Thoracic aorta (tissue), 2 donors: ENCODE results near the gene RFX4. TPM values are rescaled to one million over a fixed set of nuclear protein-coding genes. Genes with fewer than 3 reads are reported as not detected.
"Not testable (repeated sequence)": the region's sequence is repeated elsewhere in the genome, so short reads cannot be mapped to it uniquely, and the experiment has no call there.

Experiments
- ATAC-seq: fragments of 150-250 bp; one replicate; pipeline ENCODE4 v1.8.0; 2017; ENCODE audit warnings: low read depth; ENCODE audit not compliant: insufficient number of reproducible peaks, low FRiP score
- DNase-seq: peaks from one replicate; pipeline ENCODE4 v3.0.0-alpha.2; 2020; ENCODE audit warnings: low spot score
- H3K27ac ChIP-seq, 2 donors: fragments of 200-600 bp; sonication (generic); 1 replicate in 1 of 2; 2 replicates in 1 of 2; pipeline ENCODE4 v1.5.1; 2016; ENCODE audit warnings: mild to moderate bottlenecking in 2 of 2, moderate library complexity in 2 of 2
- H3K27me3 ChIP-seq: fragments of 200-600 bp; sonication (generic); replicated peaks from 2 replicates; pipeline ENCODE4 v1.6.0; 2016; ENCODE audit warnings: mild to moderate bottlenecking; ENCODE audit not compliant: insufficient read depth
- H3K36me3 ChIP-seq: fragments of 200-600 bp; sonication (generic); one replicate; pipeline ENCODE4 v1.5.1; 2016
- H3K4me1 ChIP-seq, 2 donors: fragments of 200-600 bp; sonication (generic); 1 replicate in 1 of 2; 2 replicates in 1 of 2; pipeline versions ENCODE4 v1.5.1 to v1.6.0; 2016; ENCODE audit warnings: low read depth in 2 of 2, mild to moderate bottlenecking in 1 of 2; ENCODE audit not compliant: control insufficient read depth in 1 of 2
- H3K4me3 ChIP-seq: fragments of 200-600 bp; sonication (generic); 2 replicates; pipeline ENCODE4 v1.5.1; 2016; ENCODE audit warnings: mild to moderate bottlenecking
- H3K9me3 ChIP-seq: fragments of 200-600 bp; sonication (generic); 2 replicates; pipeline ENCODE4 v1.5.1; 2016
- total RNA-seq, 2 donors: library from RNA; depleted of rRNA; stranded (reverse); fragments of >200 nt; gene quantifications; one replicate each; pipeline versions ENCODE4 v1.1.0 to v1.2.3, GENCODE V29; 2016
- TF ChIP-seq, protein P1 (sequence below): fragments of 200-600 bp; sonication (generic); IDR thresholded peaks from one replicate; pipeline ENCODE4 v1.5.1; 2019; ENCODE audit warnings: antibody characterized with exemption

The RFX4 gene
- total RNA-seq, 2 donors from 2014 or later = not detected

DNA sequence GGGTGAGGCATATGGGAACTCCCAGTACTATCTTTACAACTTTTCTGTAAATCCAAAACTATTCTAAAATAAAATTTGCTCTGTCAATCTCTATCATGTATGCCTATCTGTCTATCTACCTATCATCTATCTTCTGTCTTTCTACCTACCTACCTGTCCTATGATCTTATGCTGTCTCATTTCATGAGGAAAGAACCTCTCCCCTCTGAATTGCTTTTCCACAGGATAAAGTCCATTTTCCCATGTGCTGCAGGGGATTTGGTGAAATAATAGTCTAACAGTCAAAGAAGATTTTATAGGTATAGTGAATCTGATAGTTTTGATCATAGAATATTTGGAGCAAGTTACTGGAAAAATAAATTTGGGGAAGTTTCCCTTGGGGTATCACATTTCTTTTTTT lies 104.9 kb downstream of the RFX4 start:
- TF ChIP-seq, protein P1, sequence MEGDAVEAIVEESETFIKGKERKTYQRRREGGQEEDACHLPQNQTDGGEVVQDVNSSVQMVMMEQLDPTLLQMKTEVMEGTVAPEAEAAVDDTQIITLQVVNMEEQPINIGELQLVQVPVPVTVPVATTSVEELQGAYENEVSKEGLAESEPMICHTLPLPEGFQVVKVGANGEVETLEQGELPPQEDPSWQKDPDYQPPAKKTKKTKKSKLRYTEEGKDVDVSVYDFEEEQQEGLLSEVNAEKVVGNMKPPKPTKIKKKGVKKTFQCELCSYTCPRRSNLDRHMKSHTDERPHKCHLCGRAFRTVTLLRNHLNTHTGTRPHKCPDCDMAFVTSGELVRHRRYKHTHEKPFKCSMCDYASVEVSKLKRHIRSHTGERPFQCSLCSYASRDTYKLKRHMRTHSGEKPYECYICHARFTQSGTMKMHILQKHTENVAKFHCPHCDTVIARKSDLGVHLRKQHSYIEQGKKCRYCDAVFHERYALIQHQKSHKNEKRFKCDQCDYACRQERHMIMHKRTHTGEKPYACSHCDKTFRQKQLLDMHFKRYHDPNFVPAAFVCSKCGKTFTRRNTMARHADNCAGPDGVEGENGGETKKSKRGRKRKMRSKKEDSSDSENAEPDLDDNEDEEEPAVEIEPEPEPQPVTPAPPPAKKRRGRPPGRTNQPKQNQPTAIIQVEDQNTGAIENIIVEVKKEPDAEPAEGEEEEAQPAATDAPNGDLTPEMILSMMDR = no peak
- no peak for DNase-seq
- Histone ChIP-seq H3K27ac (no peak overlapping the region), H3K4me3 (no peak overlapping the region), H3K27me3 (no peaks in the 10 kb centered on the region), H3K4me1 (no peaks in the 10 kb centered on the region), H3K9me3 (no peaks in the 10 kb centered on the region), H3K36me3 (no peaks in the 10 kb centered on the region)
- ATAC-seq = no peak

DNA sequence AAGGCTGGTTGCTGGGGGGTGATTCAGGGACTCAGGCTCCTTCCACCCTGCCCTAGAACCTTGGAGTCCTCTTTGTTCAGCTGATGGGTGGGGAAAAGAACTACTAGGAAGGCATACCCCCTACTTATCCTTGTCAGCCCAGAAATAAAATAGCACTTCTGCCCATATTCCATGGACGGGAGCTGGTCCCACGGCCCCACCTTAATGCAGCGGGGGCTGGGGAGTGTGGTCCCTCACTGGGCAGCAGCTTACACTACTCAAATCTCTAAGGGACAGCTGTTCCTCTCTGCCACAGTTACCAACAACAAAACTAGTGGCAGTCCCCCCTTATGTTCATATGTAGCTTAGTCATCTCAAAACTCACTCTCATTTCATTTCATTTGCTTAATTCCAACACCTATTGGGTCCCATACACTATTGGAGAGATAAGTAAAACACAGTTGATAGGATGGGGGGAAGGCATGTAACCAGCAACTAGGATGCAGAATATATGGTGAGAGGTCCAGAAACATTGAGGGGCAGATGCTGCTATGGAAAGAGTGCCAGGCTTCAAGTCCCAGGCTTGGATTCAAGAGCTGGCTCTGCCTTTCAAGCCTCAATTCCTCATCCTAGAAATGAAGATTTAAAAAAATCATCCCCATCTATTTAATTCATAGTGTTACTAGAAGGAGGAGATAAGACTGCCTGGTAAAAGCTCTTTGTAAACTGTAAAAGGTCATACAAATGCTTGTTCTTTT lies 107.9 kb downstream of the RFX4 start:
- no peak for ATAC-seq
- no peak for DNase-seq
- no peaks in the 10 kb centered on the region for H3K9me3 ChIP-seq
- H3K27ac ChIP-seq = no peak overlapping the region
- TF ChIP-seq, protein P1 = no peak
- H3K27me3 ChIP-seq = no peaks in the 10 kb centered on the region
- no peak overlapping the region for H3K4me3 ChIP-seq
- no peaks in the 10 kb centered on the region for H3K36me3 ChIP-seq
- no peaks in the 10 kb centered on the region for H3K4me1 ChIP-seq

DNA sequence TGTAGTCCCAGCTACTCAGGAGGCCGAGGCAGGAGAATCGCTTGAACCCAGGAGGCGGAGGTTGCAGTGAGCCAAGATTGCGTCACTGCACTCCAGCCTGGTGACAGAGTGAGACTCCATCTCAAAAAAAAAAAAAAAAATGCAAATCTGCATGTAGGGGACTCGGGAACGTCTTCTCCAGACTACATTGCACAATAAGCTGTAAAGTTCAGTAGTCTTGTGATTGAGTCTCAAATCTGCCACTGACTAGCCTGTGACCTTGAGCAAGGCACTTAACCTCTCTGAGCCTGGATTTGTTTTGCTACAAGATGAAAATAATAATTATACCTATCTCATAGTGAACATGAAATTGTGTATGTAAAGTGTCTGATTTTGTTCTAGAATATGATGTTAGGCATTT lies 109.2 kb downstream of the RFX4 start:
- not testable (repeated sequence) for H3K27me3 ChIP-seq, ATAC-seq, H3K9me3 ChIP-seq, H3K36me3 ChIP-seq, H3K4me3 ChIP-seq, H3K27ac ChIP-seq, H3K4me1 ChIP-seq, DNase-seq

DNA sequence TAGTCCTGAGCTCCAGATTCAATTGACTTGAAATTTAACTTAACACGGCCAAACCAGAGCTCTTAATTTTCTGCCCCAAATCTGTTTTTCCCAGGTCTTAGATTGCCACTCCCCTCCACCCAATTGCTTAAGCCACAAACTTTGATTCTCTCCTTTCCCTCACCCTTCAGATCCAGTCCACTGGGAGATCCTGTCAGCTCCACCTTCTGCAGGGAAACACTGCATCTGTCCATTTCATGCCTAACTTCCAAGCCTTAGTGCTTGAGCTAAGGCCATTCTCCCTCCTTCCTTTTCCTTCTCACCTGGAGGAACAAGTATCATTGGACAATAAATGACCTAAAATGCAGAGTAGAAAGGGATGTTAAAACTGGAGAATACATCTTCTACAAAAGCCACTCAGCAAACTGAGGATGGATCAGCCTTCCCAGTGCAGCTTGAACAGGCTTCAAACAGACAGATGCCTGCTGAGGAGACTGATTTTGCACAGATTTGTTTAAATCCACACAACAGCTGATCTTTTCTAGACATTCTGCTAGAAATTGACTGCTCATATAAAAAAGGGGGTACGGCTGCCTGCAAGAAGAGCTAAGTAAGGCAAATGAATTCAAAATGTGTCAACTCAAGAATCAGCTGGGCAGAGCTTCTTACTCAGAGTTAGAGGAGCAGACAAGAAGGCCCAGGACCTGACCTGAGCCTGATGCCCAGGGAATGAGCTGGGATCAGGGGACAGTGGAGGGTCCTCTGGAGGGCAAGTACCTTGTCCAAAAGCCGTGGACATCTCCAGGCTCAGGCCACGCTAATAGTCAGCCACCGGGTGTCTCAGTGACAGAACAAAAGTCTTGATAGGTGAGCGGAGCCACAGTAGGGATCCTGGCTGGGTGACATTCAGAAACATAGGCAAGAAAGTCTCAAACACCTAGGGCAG lies 110.4 kb downstream of the RFX4 start:
- TF ChIP-seq, protein P1 = no peak
- DNase-seq (no peak), ATAC-seq (no peak)
- H3K4me3 ChIP-seq = no peak overlapping the region
- H3K36me3 ChIP-seq = no peaks in the 10 kb centered on the region
- no peak overlapping the region for H3K27ac ChIP-seq
- no peaks in the 10 kb centered on the region for H3K27me3 ChIP-seq
- no peaks in the 10 kb centered on the region for H3K9me3 ChIP-seq
- no peaks in the 10 kb centered on the region for H3K4me1 ChIP-seq

DNA sequence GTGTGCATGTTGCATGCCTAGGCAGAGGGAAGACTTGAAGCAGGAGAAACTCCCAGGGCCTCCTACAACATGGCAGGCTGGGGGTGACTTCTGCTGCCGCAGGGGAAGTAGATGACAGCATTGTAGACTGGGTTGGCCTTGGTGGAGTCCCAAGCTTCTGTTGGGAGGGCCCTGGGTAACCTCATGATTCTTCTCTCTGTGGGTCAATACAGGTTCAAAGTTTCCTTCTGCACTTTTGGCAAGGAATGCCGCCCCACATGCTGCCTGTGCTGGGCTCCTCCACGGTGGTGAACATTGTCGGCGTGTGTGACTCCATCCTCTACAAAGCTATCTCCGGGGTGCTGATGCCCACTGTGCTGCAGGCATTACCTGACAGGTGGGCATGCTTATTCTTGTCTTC lies 113.3 kb downstream of the RFX4 start:
- DNase-seq (no peak), ATAC-seq (no peak)
- no peaks in the 10 kb centered on the region for H3K27me3 ChIP-seq
- H3K4me1 ChIP-seq = no peaks in the 10 kb centered on the region
- no peaks in the 10 kb centered on the region for H3K9me3 ChIP-seq
- H3K27ac ChIP-seq = no peak overlapping the region
- TF ChIP-seq, protein P1 = no peak
- H3K4me3 ChIP-seq = no peak overlapping the region
- H3K36me3 ChIP-seq = no peaks in the 10 kb centered on the region
